CD14-positive monocyte (primary cell): Measurements from ENCODE around the gene SP9. TPM values are rescaled to one million over a fixed set of nuclear protein-coding genes. Genes with fewer than 3 reads are reported as not detected.

ENCODE experiments used
- DNase-seq, 3 donors: peaks; one replicate each; pipeline ENCODE4 v3.0.0-alpha.2; 2011 to 2022
- H2AFZ ChIP-seq: 2 replicates; pipeline ENCODE4 v1.6.0; 2012; ENCODE audit warnings: mild to moderate bottlenecking, low read depth, low read length, inconsistent platforms; ENCODE audit not compliant: insufficient read depth, poor library complexity, severe bottlenecking
- H3K27ac ChIP-seq, 2 donors: 1 replicate in 1 of 2; 2 replicates in 1 of 2; pipeline ENCODE4 v1.5.1; 2012 to 2013; ENCODE audit warnings: low read length in 2 of 2, control low read depth in 1 of 2, inconsistent platforms in 1 of 2, low read depth in 1 of 2, mild to moderate bottlenecking in 1 of 2
- H3K27me3 ChIP-seq, 2 donors: one replicate each; pipeline versions ENCODE4 v1.6.0 to v1.6.1; 2011 to 2013; ENCODE audit warnings: low read length in 2 of 2; ENCODE audit not compliant: control insufficient read depth in 2 of 2, insufficient read depth in 2 of 2
- H3K36me3 ChIP-seq, 2 donors: replicated peaks in 1 of 2; 1 replicate in 1 of 2; 2 replicates in 1 of 2; pipeline versions ENCODE4 v1.5.1 to v1.6.1; 2012 to 2013; ENCODE audit warnings: low read length in 2 of 2, control low read depth in 1 of 2, inconsistent platforms in 1 of 2, mild to moderate bottlenecking in 1 of 2; ENCODE audit not compliant: insufficient read depth in 2 of 2, control insufficient read depth in 1 of 2
- H3K4me1 ChIP-seq, 2 donors: 1 replicate in 1 of 2; 2 replicates in 1 of 2; pipeline versions ENCODE4 v1.5.1 to v1.6.1; 2012 to 2013; ENCODE audit warnings: low read length in 2 of 2, control low read depth in 1 of 2, inconsistent platforms in 1 of 2, mild to moderate bottlenecking in 1 of 2, moderate library complexity in 1 of 2; ENCODE audit not compliant: insufficient read depth in 2 of 2, control insufficient read depth in 1 of 2
- H3K4me2 ChIP-seq: replicated peaks from 2 replicates; pipeline ENCODE3; 2012; ENCODE audit warnings: low read length, moderate library complexity, mild to moderate bottlenecking; ENCODE audit not compliant: poor library complexity, severe bottlenecking; ENCODE audit errors: extremely low read depth
- H3K4me3 ChIP-seq, 3 experiments: fragments of 200-600 bp in 1 of 3; sonication (generic) in 1 of 3; replicated peaks in 1 of 3; 1 replicate in 2 of 3; 2 replicates in 1 of 3; pipeline ENCODE4 v1.5.1; 2011 to 2013; ENCODE audit warnings: low read length in 3 of 3, mild to moderate bottlenecking in 3 of 3, control low read depth in 2 of 3, low read depth in 2 of 3, inconsistent platforms in 1 of 3, moderate library complexity in 1 of 3
- H3K79me2 ChIP-seq: 2 replicates; pipeline ENCODE4 v1.6.0; 2012; ENCODE audit warnings: mild to moderate bottlenecking, control low read depth, inconsistent platforms, low read length, moderate library complexity; ENCODE audit not compliant: insufficient read depth
- H3K9ac ChIP-seq: 2 replicates; pipeline ENCODE4 v1.6.0; 2017; ENCODE audit warnings: low read length, mild to moderate bottlenecking; ENCODE audit not compliant: insufficient read depth, poor library complexity, severe bottlenecking
- H3K9me3 ChIP-seq, 2 donors: replicated peaks in 1 of 2; 1 replicate in 1 of 2; 2 replicates in 1 of 2; pipeline versions ENCODE4 v1.5.1 to v1.6.1; 2012 to 2013; ENCODE audit warnings: low read length in 2 of 2, control low read depth in 1 of 2; ENCODE audit not compliant: control insufficient read depth in 1 of 2, insufficient read depth in 1 of 2
- H4K20me1 ChIP-seq: 2 replicates; pipeline ENCODE4 v1.6.0; 2012; ENCODE audit warnings: mild to moderate bottlenecking, low read length, control low read depth, moderate library complexity; ENCODE audit not compliant: insufficient read depth
- H3K27ac Mint-ChIP-seq, 7 donors: one replicate each; pipeline ENCODE4 v1.8.0; 2020; ENCODE audit warnings: mild to moderate bottlenecking in 7 of 7, mixed read lengths in 7 of 7, moderate library complexity in 6 of 7, inconsistent platforms in 2 of 7
- H3K27me3 Mint-ChIP-seq, 3 donors: one replicate each; pipeline ENCODE4 v1.8.0; 2021 to 2022; ENCODE audit warnings: low read depth in 3 of 3, mild to moderate bottlenecking in 3 of 3, mixed read lengths in 3 of 3, moderate library complexity in 3 of 3, inconsistent platforms in 1 of 3
- H3K36me3 Mint-ChIP-seq, 2 donors: one replicate each; pipeline ENCODE4 v1.8.0; 2020; ENCODE audit warnings: mixed read lengths in 2 of 2, inconsistent platforms in 1 of 2, mild to moderate bottlenecking in 1 of 2
- H3K4me1 Mint-ChIP-seq: one replicate; pipeline ENCODE4 v1.8.0; 2020; ENCODE audit warnings: mild to moderate bottlenecking, mixed read lengths
- H3K4me3 Mint-ChIP-seq, 2 donors: one replicate each; pipeline ENCODE4 v1.8.0; 2020; ENCODE audit warnings: mild to moderate bottlenecking in 2 of 2, mixed read lengths in 2 of 2, moderate library complexity in 1 of 2
- H3K9me3 Mint-ChIP-seq, 7 donors: one replicate each; pipeline ENCODE4 v1.8.0; 2020 to 2022; ENCODE audit warnings: mixed read lengths in 7 of 7, mild to moderate bottlenecking in 6 of 7, moderate library complexity in 6 of 7, inconsistent platforms in 2 of 7
- CTCF ChIP-seq: fragments of 200-600 bp; IDR thresholded peaks from one replicate; pipeline ENCODE4 v1.8.0; 2022; ENCODE audit warnings: antibody characterized with exemption, mild to moderate bottlenecking
- WGBS: methylation state at CpG from one replicate; pipeline ENCODE4 v1.1.5; 2013; ENCODE audit warnings: missing lambda C conversion rate; ENCODE audit not compliant: insufficient coverage; 5-methylcytosine and 5-hydroxymethylcytosine counted together
- intact Hi-C, 2 donors: fragments of 100-400 bp; cut with micrococcal nuclease; formaldehyde crosslinking; loops; one replicate each; pipeline versions ENCODE4 v1.15.0 to v1.15.1; 2023
- polyA plus RNA-seq, 3 donors: library from polyadenylated mRNA; depleted of rRNA in 1 of 3; unstranded in 2 of 3; stranded (reverse) in 1 of 3; fragments of 300-500 nt in 2 of 3; fragments of >200 nt in 1 of 3; fragmentation: Illumina TruSeq in 2 of 3; gene quantifications; 1 replicate in 2 of 3; 2 replicates in 1 of 3; pipeline ENCODE4 v1.2.3, GENCODE V29; 2012 to 2021

Gene SP9
- polyA plus RNA-seq, 3 donors, result not detected

DNA sequence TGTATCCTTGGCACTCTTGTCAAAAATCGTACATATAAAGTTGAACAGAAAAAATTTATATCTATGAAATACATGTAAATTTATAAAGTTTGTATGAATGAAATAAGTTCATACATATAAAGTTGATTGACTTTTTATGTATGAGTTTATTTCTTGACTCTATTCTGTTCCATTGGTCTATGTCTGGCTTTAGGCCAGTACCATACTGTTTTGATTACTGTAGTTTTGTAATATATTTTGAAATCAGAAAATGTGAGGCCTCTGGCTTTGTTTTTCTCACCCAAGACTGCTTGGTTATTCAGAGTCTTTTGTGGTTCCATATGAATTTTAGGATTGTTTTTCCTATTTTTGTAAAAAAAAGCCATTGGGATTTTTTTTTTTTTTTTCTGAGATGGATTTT is 41.8 kb upstream of the SP9 start:
- no peaks in the 10 kb centered on the region for H3K36me3 Mint-ChIP-seq
- no peak overlapping the region for H3K4me3 Mint-ChIP-seq
- no CpG with 5 or more reads among the region's 1 CpG for WGBS
- no peak overlapping the region for H3K4me3 ChIP-seq
- H3K9me3 Mint-ChIP-seq, result peaks cover 3 to 20% (median 14%) of the 10 kb centered on the region in 7 donors
- no peak overlapping the region for H2AFZ ChIP-seq
- no peak overlapping the region for H3K27ac Mint-ChIP-seq
- H3K36me3 ChIP-seq, result no peaks in the 10 kb centered on the region
- no peaks in the 10 kb centered on the region for H3K4me1 ChIP-seq
- H3K27ac ChIP-seq, result no peak overlapping the region
- TF ChIP-seq CTCF, result no peak
- H3K9ac ChIP-seq, result no peak overlapping the region
- intact Hi-C loops, result no loop called here
- no peak overlapping the region for H3K4me2 ChIP-seq
- no peaks in the 10 kb centered on the region for H3K79me2 ChIP-seq
- DNase-seq, result no peak
- no peaks in the 10 kb centered on the region for H4K20me1 ChIP-seq
- peaks cover under 1 to 4% of the 10 kb centered on the region in 2 donors for H3K27me3 ChIP-seq
- H3K9me3 ChIP-seq, result peaks cover 5 to 7% of the 10 kb centered on the region in 2 donors
- H3K4me1 Mint-ChIP-seq, result no peaks in the 10 kb centered on the region
- peaks cover 5 to 8% (median 5%) of the 10 kb centered on the region in 3 donors for H3K27me3 Mint-ChIP-seq

GRCh38 chr2:174300114-174300513 is 34.6 kb upstream of the SP9 start:
- no peaks in the 10 kb centered on the region for H3K79me2 ChIP-seq
- H3K27ac Mint-ChIP-seq, result no peak overlapping the region
- H3K36me3 Mint-ChIP-seq, result no peaks in the 10 kb centered on the region
- TF ChIP-seq CTCF, result no peak
- peaks cover 4 to 8% of the 10 kb centered on the region in 2 donors for H3K27me3 ChIP-seq
- no peak overlapping the region for H3K4me3 Mint-ChIP-seq
- H3K4me3 ChIP-seq, result no peak overlapping the region
- H3K27ac ChIP-seq, result no peak overlapping the region
- no peaks in the 10 kb centered on the region for H3K4me1 ChIP-seq
- intact Hi-C loops, result no loop called here
- H3K9me3 ChIP-seq, result no peaks in the 10 kb centered on the region
- H4K20me1 ChIP-seq, result no peaks in the 10 kb centered on the region
- no peak for DNase-seq
- H3K36me3 ChIP-seq, result no peaks in the 10 kb centered on the region
- H3K9ac ChIP-seq, result no peak overlapping the region
- H2AFZ ChIP-seq, result no peak overlapping the region
- H3K9me3 Mint-ChIP-seq, result no peaks in the 10 kb centered on the region
- no peaks in the 10 kb centered on the region for H3K4me1 Mint-ChIP-seq
- H3K27me3 Mint-ChIP-seq, result peaks cover 12 to 33% (median 22%) of the 10 kb centered on the region in 3 donors
- no peak overlapping the region for H3K4me2 ChIP-seq
- 83% methylated on average over 1 of the region's 3 CpGs for WGBS
